Kidney (tissue), 22 donors: Measurements from ENCODE around the gene CHEK2. TPM values are rescaled to one million over a fixed set of nuclear protein-coding genes. Genes with fewer than 3 reads are reported as not detected.

Source experiments
- DNase-seq, 5 donors: peaks; one replicate each; pipeline ENCODE4 v3.0.0-alpha.2; 2013 to 2020
- FAIRE-seq: peaks from 2 replicates; lab custom pipeline; 2012; peaks lifted over from hg19 to GRCh38; lab: Jason Lieb, UNC
- H3K27ac ChIP-seq, 2 donors: one replicate each; pipeline ENCODE4 v1.7.0; 2013; ENCODE audit warnings: low read depth in 2 of 2, low read length in 2 of 2, inconsistent platforms in 1 of 2
- H3K27me3 ChIP-seq: one replicate; pipeline ENCODE4 v1.7.1; 2013; ENCODE audit warnings: low read length, inconsistent platforms; ENCODE audit not compliant: control insufficient read depth, insufficient read depth
- H3K36me3 ChIP-seq, 3 donors: one replicate each; pipeline versions ENCODE4 v1.7.0 to v1.7.1; 2013; ENCODE audit warnings: low read length in 3 of 3, control low read depth in 1 of 3, inconsistent platforms in 1 of 3; ENCODE audit not compliant: insufficient read depth in 3 of 3, control insufficient read depth in 2 of 3
- H3K4me1 ChIP-seq, 3 donors: one replicate each; pipeline versions ENCODE4 v1.7.0 to v1.7.1; 2013; ENCODE audit warnings: low read length in 3 of 3, inconsistent platforms in 1 of 3, low read depth in 1 of 3; ENCODE audit not compliant: control insufficient read depth in 2 of 3, insufficient read depth in 2 of 3
- H3K4me3 ChIP-seq, 3 donors: one replicate each; pipeline versions ENCODE4 v1.7.0 to v1.8.1; 2013; ENCODE audit warnings: low read length in 3 of 3, control low read depth in 1 of 3, inconsistent platforms in 1 of 3
- H3K9ac ChIP-seq, 3 donors: one replicate each; pipeline versions ENCODE4 v1.7.0 to v1.7.1; 2013; ENCODE audit warnings: low read length in 3 of 3, control low read depth in 1 of 3, inconsistent platforms in 1 of 3
- H3K9me3 ChIP-seq, 3 donors: one replicate each; pipeline versions ENCODE4 v1.7.0 to v1.7.1; 2013; ENCODE audit warnings: low read length in 3 of 3, control low read depth in 1 of 3, inconsistent platforms in 1 of 3; ENCODE audit not compliant: control insufficient read depth in 2 of 3, insufficient read depth in 1 of 3
- CTCF ChIP-seq: IDR thresholded peaks from 3 replicates; pipeline ENCODE4 v1.5.1; 2012; ENCODE audit warnings: mild to moderate bottlenecking, moderate library complexity, borderline replicate concordance; ENCODE audit not compliant: insufficient read depth; ENCODE audit errors: extremely low read depth
- intact Hi-C: fragments of 100-400 bp; cut with DNase I; formaldehyde crosslinking; loops from one replicate; pipeline ENCODE4 v1.11.1; 2022
- long read RNA-seq, 10 donors: library from polyadenylated mRNA in 1 of 10; unstranded in 1 of 10; transcript quantifications; one replicate each; pipeline ENCODE4 v2.0.0 and lab custom pipeline, GENCODE V29; 2021 to 2026
- polyA plus RNA-seq: library from polyadenylated mRNA; stranded (reverse); fragments of 350-450 nt; fragmentation: Illumina TruSeq; extraction: RNeasy Lipid Tissue Mini Kit (QIAGEN cat#74804); gene quantifications from one replicate; pipeline ENCODE4 v1.2.3, GENCODE V29; 2014; ENCODE audit warnings: low read depth, low replicate concordance; ENCODE audit not compliant: insufficient read depth
- total RNA-seq: library from RNA; stranded (reverse); fragmentation: NEBNext Ultra II Directional; extraction: Animal tissue kit (Norgen Biotek cat#: 25700); gene quantifications from one replicate; pipeline ENCODE4 v1.2.1, GENCODE V29; 2021
- donor health status: control.
- donor health status: control.
- donor health status: control.
- donor health status: control.
- donor health status: control.
- donor health status: DM: yes; HTN: yes; CAD: no.
- donor health status: Normal renal cell carcinoma (clear cell type).

CHEK2 gene
- total RNA-seq, result 10.1 TPM
- polyA plus RNA-seq, result 4.6 TPM
- long read RNA-seq, donor 1, partial matches to known transcripts, result 0 of 1 reads
- long read RNA-seq, donor 1, other reads (novel, unspliced or antisense), result 0 of 1 reads
- long read RNA-seq, donor 2, partial matches to known transcripts, result 18 of 23 reads
- long read RNA-seq, donor 2, other reads (novel, unspliced or antisense), result 0 of 23 reads
- long read RNA-seq, donor 3, partial matches to known transcripts, result 8 of 11 reads
- long read RNA-seq, donor 3, other reads (novel, unspliced or antisense), result 0 of 11 reads
- long read RNA-seq, donor 4, partial matches to known transcripts, result 6 of 9 reads
- long read RNA-seq, donor 4, other reads (novel, unspliced or antisense), result 0 of 9 reads
- long read RNA-seq, donor 5, result 0 reads
- long read RNA-seq, donor 6, partial matches to known transcripts, result 11 of 15 reads
- long read RNA-seq, donor 6, other reads (novel, unspliced or antisense), result 0 of 15 reads
- long read RNA-seq, donor 7, partial matches to known transcripts, result 1 of 3 reads
- long read RNA-seq, donor 7, other reads (novel, unspliced or antisense), result 2 of 3 reads
- long read RNA-seq, donor 8, partial matches to known transcripts, result 8 of 21 reads
- long read RNA-seq, donor 8, other reads (novel, unspliced or antisense), result 11 of 21 reads
- long read RNA-seq, donor 9, result 0 reads
- long read RNA-seq, donor 10, partial matches to known transcripts, result 8 of 11 reads
- long read RNA-seq, donor 10, other reads (novel, unspliced or antisense), result 0 of 11 reads

- Histone ChIP-seq H3K9me3 (no peaks in the 10 kb centered on the region), H3K9ac (peak within 1 kb of the TSS; percentile 96 to 98 (median 97)), H3K4me1 (peaks cover 3 to 7% (median 5%) of the 10 kb centered on the region in 3 donors), H3K27ac (peak within 1 kb of the TSS; percentile 98 to 99), H3K4me3 (peak within 1 kb of the TSS; percentile 93 to 99 (median 95)), H3K27me3 (no peaks in the 10 kb centered on the region), H3K36me3 (peaks cover 5 to 19% (median 6%) of the 10 kb centered on the region in 3 donors)
- FAIRE-seq (peak; percentile 95), DNase-seq (peak; percentile 99 to 100 (median 99))
- TF ChIP-seq CTCF, result no peak
- intact Hi-C loops, result no loop called here
These were observed at the start of gene CHEK2, which contains the start of gene HSCB for GRCh38 chr22:28741785-28742561. Gene CHEK2, minus strand, starts transcription at chr22:28741820. Its CDS starts 7,099 bp downstream, at chr22:28734721. Gene HSCB, plus strand, starts transcription at chr22:28742039. Its CDS starts 57 bp downstream, at chr22:28742096.

- no peak for TF ChIP-seq CTCF
- Histone ChIP-seq H3K36me3 (peaks cover 14 to 33% (median 28%) of the 10 kb centered on the region in 3 donors), H3K9ac (no peak overlapping the region), H3K27ac (no peak overlapping the region), H3K4me3 (no peak overlapping the region), H3K4me1 (peaks cover 0 to 4% (median 0%) of the 10 kb centered on the region in 3 donors), H3K27me3 (no peaks in the 10 kb centered on the region), H3K9me3 (no peaks in the 10 kb centered on the region)
- FAIRE-seq (no peak), DNase-seq (no peak)
- intact Hi-C loops, result no loop called here
These were observed 49.5 kb upstream of the CHEK2 start for GRCh38 chr22:28791124-28791523.

GRCh38 chr22:28788601-28789000 lies 47.0 kb upstream of the CHEK2 start:
- Histone ChIP-seq H3K4me3 (no peak overlapping the region), H3K27me3 (no peaks in the 10 kb centered on the region), H3K4me1 (peaks cover 0 to 15% (median 9%) of the 10 kb centered on the region in 3 donors), H3K9me3 (no peaks in the 10 kb centered on the region), H3K9ac (no peak overlapping the region), H3K27ac (no peak overlapping the region), H3K36me3 (peaks cover 7 to 22% (median 15%) of the 10 kb centered on the region in 3 donors)
- no peak for FAIRE-seq
- no peak for DNase-seq
- TF ChIP-seq CTCF, result no peak
- intact Hi-C loops, result no loop called here
